Natural killer cell (primary cell): ENCODE measurements around the gene A4GNT. TPM values are rescaled to one million over a fixed set of nuclear protein-coding genes. Genes with fewer than 3 reads are reported as not detected.
"Not testable (repeated sequence)": the region's sequence is repeated elsewhere in the genome, so short reads cannot be mapped to it uniquely, and the experiment has no call there.

ENCODE experiments used
- ATAC-seq, 3 donors: fragments of 150-1000 bp in 2 of 3; fragments of 200-7000 bp in 1 of 3; cut with Tn5 transposase; 1 replicate in 1 of 3; 2 replicates in 2 of 3; pipeline ENCODE4 v1.10.0; 2021; ENCODE audit warnings: mild to moderate bottlenecking in 2 of 3, moderate library complexity in 2 of 3
- DNase-seq, 2 donors: peaks; one replicate each; pipeline versions ENCODE4 v3.0.0 to v3.0.0-alpha.2; 2013 to 2021; ENCODE audit warnings: mixed read lengths in 1 of 2
- H3K27ac ChIP-seq: one replicate; pipeline ENCODE4 v1.5.1; 2013; ENCODE audit warnings: mild to moderate bottlenecking, low read length
- H3K27me3 ChIP-seq: one replicate; pipeline ENCODE4 v1.6.1; 2013; ENCODE audit warnings: low read length; ENCODE audit not compliant: control insufficient read depth, insufficient read depth
- H3K36me3 ChIP-seq: one replicate; pipeline ENCODE4 v1.6.1; 2013; ENCODE audit warnings: low read length; ENCODE audit not compliant: control insufficient read depth, insufficient read depth
- H3K4me1 ChIP-seq: one replicate; pipeline ENCODE4 v1.6.1; 2013; ENCODE audit warnings: low read length; ENCODE audit not compliant: control insufficient read depth, insufficient read depth
- H3K4me3 ChIP-seq: one replicate; pipeline ENCODE4 v1.5.1; 2013; ENCODE audit warnings: low read length
- H3K9me3 ChIP-seq: one replicate; pipeline ENCODE4 v1.6.1; 2013; ENCODE audit warnings: low read length; ENCODE audit not compliant: control insufficient read depth, insufficient read depth
- H3K27ac Mint-ChIP-seq, 2 donors: one replicate each; pipeline ENCODE4 v1.8.0; 2022; ENCODE audit warnings: mild to moderate bottlenecking in 2 of 2, mixed read lengths in 2 of 2, moderate library complexity in 1 of 2
- H3K27me3 Mint-ChIP-seq, 2 donors: one replicate each; pipeline ENCODE4 v1.8.0; 2022; ENCODE audit warnings: low read depth in 2 of 2, mixed read lengths in 2 of 2
- H3K36me3 Mint-ChIP-seq: one replicate; pipeline ENCODE4 v1.8.0; 2022; ENCODE audit warnings: mixed read lengths
- H3K4me1 Mint-ChIP-seq, 2 donors: one replicate each; pipeline ENCODE4 v1.8.0; 2022; ENCODE audit warnings: mixed read lengths in 2 of 2
- H3K4me3 Mint-ChIP-seq: one replicate; pipeline ENCODE4 v1.8.0; 2022; ENCODE audit warnings: mild to moderate bottlenecking, moderate library complexity, mixed read lengths
- H3K9me3 Mint-ChIP-seq, 2 donors: one replicate each; pipeline ENCODE4 v1.8.0; 2022; ENCODE audit warnings: mixed read lengths in 2 of 2
- WGBS: methylation state at CpG from one replicate; pipeline ENCODE4 v1.1.7; 2013; ENCODE audit warnings: missing lambda C conversion rate; ENCODE audit not compliant: insufficient coverage; 5-methylcytosine and 5-hydroxymethylcytosine counted together
- intact Hi-C: fragments of 100-400 bp; cut with micrococcal nuclease; formaldehyde crosslinking; loops from one replicate; pipeline ENCODE4 v1.14.2; 2022
- total RNA-seq, 4 donors: library from RNA; stranded (reverse); fragments of 120-200 nt in 1 of 4; gene quantifications; one replicate each; pipeline versions ENCODE4 v1.2.3 to v1.2.4, GENCODE V29; 2013 to 2022
- TF ChIP-seq, protein P1 (sequence below): fragments of 200-600 bp; IDR thresholded peaks from one replicate; pipeline ENCODE4 v1.8.0; 2022; ENCODE audit warnings: antibody characterized with exemption

A4GNT gene
- total RNA-seq, 3 donors from 2014 or later (not counting 1 experiment from before 2014, with no cell fraction given) = not detected

- Histone ChIP-seq H3K27me3 (no peaks in the 10 kb centered on the region), H3K4me3 (no peak overlapping the region), H3K36me3 (no peaks in the 10 kb centered on the region), H3K9me3 (no peaks in the 10 kb centered on the region), H3K27ac (no peak overlapping the region), H3K4me1 (no peaks in the 10 kb centered on the region)
- no peaks in the 10 kb centered on the region for H3K9me3 Mint-ChIP-seq
- TF ChIP-seq, protein P1, sequence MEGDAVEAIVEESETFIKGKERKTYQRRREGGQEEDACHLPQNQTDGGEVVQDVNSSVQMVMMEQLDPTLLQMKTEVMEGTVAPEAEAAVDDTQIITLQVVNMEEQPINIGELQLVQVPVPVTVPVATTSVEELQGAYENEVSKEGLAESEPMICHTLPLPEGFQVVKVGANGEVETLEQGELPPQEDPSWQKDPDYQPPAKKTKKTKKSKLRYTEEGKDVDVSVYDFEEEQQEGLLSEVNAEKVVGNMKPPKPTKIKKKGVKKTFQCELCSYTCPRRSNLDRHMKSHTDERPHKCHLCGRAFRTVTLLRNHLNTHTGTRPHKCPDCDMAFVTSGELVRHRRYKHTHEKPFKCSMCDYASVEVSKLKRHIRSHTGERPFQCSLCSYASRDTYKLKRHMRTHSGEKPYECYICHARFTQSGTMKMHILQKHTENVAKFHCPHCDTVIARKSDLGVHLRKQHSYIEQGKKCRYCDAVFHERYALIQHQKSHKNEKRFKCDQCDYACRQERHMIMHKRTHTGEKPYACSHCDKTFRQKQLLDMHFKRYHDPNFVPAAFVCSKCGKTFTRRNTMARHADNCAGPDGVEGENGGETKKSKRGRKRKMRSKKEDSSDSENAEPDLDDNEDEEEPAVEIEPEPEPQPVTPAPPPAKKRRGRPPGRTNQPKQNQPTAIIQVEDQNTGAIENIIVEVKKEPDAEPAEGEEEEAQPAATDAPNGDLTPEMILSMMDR = no peak
- no peaks in the 10 kb centered on the region for H3K4me1 Mint-ChIP-seq
- DNase-seq (no peak), ATAC-seq (no peak)
- no peak overlapping the region for H3K27ac Mint-ChIP-seq
- intact Hi-C loops = no loop called here
- H3K27me3 Mint-ChIP-seq = peaks cover 17 to 27% of the 10 kb centered on the region in 2 donors
- no peak overlapping the region for H3K4me3 Mint-ChIP-seq
- no peaks in the 10 kb centered on the region for H3K36me3 Mint-ChIP-seq
- WGBS = 92% methylated on average over 2 of the region's 2 CpGs
Observed at GRCh38 chr3:138092023-138092422, 40.2 kb downstream of the A4GNT start.

- Mint-ChIP-seq H3K36me3 (no peaks in the 10 kb centered on the region), H3K27me3 (peaks cover 14 to 16% of the 10 kb centered on the region in 2 donors), H3K9me3 (no peaks in the 10 kb centered on the region), H3K4me3 (no peak overlapping the region), H3K4me1 (no peaks in the 10 kb centered on the region), H3K27ac (no peak overlapping the region)
- WGBS = 79% methylated on average over 3 of the region's 3 CpGs
- Histone ChIP-seq H3K27ac (no peak overlapping the region), H3K27me3 (no peaks in the 10 kb centered on the region), H3K9me3 (no peaks in the 10 kb centered on the region), H3K4me1 (no peaks in the 10 kb centered on the region), H3K4me3 (no peak overlapping the region), H3K36me3 (no peaks in the 10 kb centered on the region)
- ATAC-seq (no peak), DNase-seq (no peak)
- intact Hi-C loops = no loop called here
- TF ChIP-seq, protein P1 = no peak
Observed at GRCh38 chr3:138089091-138089490, 43.1 kb downstream of the A4GNT start.

GRCh38 chr3:138085745-138086144, 46.4 kb downstream of the A4GNT start:
- H3K4me1 Mint-ChIP-seq = peaks cover 0 to 10% of the 10 kb centered on the region in 2 donors

DNA sequence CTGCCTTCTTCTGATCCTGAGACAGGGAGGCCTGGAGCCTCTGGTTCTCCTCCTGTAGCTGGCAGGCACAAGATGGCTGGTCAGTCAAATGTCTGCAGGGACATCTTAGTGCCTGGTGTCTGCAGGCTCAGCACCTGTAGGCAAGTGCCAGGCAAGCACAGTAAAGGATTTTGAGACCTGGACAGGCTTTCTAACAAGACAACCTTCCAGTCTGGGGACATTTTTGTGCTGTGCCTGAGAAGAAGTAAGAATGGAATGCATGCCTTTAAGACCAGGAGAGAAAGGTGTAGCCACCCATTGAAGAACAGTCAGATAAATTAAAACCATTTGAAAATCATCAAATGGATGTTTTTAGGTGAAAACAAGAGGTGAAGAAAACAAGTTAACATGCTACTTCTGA, 48.0 kb downstream of the A4GNT start:
- Mint-ChIP-seq H3K4me3 (no peak overlapping the region), H3K36me3 (no peaks in the 10 kb centered on the region), H3K9me3 (no peaks in the 10 kb centered on the region), H3K27ac (no peak overlapping the region), H3K27me3 (peaks cover 0 to 21% of the 10 kb centered on the region in 2 donors), H3K4me1 (peaks cover 0 to 10% of the 10 kb centered on the region in 2 donors)
- H3K4me1 ChIP-seq = no peaks in the 10 kb centered on the region
- H3K27ac ChIP-seq = no peak overlapping the region
- ATAC-seq (no peak), DNase-seq (no peak)
- no peaks in the 10 kb centered on the region for H3K36me3 ChIP-seq
- H3K4me3 ChIP-seq = no peak overlapping the region
- no peaks in the 10 kb centered on the region for H3K27me3 ChIP-seq
- intact Hi-C loops = no loop called here
- H3K9me3 ChIP-seq = no peaks in the 10 kb centered on the region
- TF ChIP-seq, protein P1 = no peak

More at GRCh38 chr3:138085745-138086144, 46.4 kb downstream of the A4GNT start:
- H3K27me3 Mint-ChIP-seq = peaks cover 0 to 17% of the 10 kb centered on the region in 2 donors
- H3K9me3 ChIP-seq, ATAC-seq, H3K4me3 Mint-ChIP-seq, H3K4me3 ChIP-seq, DNase-seq, H3K9me3 Mint-ChIP-seq, H3K4me1 ChIP-seq, H3K36me3 ChIP-seq, intact Hi-C loops, H3K36me3 Mint-ChIP-seq, H3K27me3 ChIP-seq, H3K27ac ChIP-seq, H3K27ac Mint-ChIP-seq: not testable (repeated sequence)
- WGBS = no CpG with 5 or more reads among the region's 3 CpGs
